Measurements from ENCODE around the gene ITPR2.
"Not testable (repeated sequence)": the region's sequence is repeated elsewhere in the genome, so short reads cannot be mapped to it uniquely, and the experiment has no call there.

ITPR2 gene

DNA sequence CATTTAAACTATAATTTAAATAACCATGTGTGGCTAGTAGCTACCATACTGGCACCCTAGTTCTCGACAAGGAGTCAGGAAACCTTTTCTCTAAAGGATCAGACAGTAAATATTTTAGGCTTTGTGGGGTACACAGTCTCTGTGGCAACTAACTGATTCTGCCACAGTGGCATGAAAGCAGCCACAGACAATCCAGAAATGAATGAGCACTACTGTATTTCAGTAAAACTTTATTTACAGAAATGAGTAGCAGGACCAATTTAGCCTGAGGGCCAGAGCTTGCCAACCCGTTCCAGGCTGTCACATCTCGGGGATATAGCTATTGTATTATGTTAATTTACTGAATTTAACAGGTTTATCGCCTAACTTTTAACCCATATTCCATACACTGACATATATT lies 278.7 kb downstream of the ITPR2 start:
- no peak for DNase-seq

DNA sequence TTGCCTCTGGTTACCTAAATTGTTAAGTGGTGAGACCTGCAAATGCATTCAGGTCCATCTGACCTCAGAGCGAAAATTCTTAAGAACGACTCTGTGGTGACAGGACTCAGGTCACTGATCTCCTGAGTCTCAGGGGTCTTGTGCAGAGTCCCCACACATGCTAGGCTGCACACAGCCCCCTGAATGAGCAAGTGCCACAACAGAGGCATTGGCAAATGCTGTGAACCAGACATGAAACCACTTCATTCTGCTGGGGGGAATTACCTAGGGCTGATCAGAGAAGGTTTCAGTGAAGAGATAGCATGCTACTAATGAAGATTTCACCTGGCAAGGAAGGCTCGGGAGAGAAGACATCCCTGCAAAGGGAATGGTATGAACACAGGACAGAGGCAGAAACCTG lies 281.6 kb downstream of the ITPR2 start:
- no peak for DNase-seq

DNA sequence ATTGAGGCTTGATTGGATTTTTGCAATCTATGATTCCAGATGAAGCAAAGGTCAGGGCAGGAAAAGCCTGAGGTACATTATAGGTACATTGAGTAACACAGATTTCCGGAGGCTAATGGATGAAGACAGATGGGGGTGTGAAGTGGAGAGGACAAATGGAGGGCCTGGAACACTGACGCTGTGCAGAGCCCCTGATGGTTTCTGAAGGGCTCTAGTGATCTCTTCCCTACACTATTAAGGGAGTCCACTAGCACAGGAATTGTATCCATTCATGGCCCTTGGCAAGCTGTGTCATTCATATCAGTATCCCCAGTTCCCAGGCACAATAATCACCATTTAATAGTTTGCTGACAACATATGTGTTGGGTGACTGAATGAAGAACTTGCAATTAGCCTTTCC lies 284.8 kb downstream of the ITPR2 start:
- DNase-seq, result no peak

DNA sequence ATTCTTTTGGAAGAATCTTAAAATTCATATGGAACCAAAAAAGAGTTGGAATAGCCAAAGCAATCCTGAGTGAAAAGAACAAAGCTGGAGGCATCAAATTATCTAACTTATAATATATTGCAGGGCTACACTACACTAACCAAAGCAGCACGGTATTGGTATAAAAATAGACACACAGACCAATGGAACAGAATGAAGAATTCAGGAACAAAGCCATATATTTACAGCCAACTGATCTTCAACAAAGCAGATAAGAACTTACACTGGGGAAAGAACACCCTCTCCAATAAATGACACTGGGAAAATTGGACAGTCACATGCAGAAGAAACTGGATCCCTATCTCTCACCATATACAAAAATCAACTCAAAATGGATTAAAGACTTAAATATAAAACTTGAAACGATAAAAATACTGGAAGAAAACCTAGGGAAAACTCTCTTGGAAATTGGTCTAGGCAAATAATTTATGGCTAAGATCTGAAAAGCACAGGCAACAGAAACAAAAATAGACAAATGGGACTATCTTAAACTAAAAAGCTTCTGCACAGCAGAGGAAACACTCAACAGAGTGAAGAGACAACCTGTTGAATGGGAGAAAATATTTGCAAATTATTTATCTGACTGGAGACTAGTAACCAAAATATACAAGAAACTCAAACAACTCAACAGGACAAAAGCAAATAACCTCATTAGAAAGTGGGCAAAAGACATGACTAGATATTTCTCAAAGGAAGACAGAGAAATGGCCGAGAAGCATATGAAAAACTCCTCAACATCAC lies 286.3 kb downstream of the ITPR2 start:
- DNase-seq, result no peak

DNA sequence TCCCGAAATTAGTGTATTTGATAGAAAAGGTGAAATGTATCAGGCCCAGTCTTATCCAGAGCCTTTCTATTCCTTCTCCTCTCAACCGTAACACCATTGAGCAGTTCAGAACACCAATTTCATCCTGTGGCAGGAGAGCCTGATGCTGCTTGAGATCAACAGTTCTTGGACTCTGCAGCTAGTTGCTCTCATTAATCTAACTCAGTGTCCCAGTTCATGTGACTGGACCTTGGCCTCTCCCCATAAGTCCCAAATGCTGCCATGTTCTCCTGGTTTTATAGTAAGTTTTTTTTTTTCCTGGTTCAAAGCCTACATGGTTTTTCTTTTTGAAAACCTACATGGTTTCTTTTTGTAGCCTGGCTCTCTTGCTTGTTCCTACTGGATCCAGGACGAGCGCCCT lies 293.9 kb downstream of the ITPR2 start:
- no peak for DNase-seq

DNA sequence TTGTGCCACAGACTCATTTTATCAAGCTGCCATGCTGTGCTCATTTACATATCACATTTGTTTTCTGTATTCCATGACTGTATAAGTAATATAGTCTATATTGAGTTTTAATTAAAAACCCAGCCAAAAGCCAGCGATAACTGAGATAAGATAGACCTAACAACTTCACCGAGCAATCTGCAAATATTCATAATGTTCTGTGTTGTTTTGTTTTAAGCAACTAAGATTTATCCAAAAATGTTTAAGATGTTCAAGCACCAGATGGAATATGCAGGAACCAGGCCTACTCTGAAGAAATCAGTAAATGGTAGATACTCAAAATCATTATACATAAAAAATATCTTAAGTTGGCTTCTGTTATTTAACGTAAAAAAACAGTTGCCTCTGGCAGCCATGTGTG lies 295.3 kb downstream of the ITPR2 start:
- no peak for DNase-seq

DNA sequence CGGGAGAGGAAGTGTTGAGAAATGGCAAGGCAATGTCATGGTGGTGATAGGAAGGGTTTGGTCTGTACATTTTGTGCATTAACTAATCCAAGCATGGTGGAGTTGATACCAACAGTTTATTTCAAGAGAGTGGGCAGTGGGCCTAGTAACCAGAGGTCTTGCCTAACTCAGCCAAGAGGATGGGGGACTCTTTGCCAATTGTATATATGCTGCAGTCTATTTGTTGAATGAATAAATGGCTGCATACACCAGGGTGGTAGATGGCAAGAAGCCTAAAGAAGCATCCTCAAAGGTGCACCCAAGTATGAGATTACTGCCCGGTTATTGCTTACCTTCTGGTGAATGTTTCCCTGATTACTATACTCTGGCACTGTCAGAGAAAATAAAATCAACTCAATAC lies 295.9 kb downstream of the ITPR2 start:
- no peak for DNase-seq

DNA sequence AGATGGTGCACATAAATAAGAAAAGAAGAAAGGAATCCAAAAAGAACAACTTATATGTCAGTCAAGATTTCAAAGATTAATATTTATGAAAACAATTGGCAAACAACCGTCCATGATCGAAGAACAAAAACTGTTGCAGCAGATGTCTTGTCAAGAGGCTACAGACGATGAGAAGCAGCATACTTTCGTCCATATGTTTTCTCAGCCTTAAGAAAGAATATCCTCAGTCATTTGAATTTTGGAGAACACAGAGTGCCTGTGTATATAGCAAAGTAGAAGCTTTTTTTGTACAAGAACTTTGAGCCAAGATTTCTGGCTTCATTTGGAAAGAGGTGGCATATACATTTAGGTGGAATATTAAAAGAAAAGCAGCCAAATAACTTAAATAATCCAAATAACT lies 297.2 kb downstream of the ITPR2 start:
- DNase-seq, result no peak

DNA sequence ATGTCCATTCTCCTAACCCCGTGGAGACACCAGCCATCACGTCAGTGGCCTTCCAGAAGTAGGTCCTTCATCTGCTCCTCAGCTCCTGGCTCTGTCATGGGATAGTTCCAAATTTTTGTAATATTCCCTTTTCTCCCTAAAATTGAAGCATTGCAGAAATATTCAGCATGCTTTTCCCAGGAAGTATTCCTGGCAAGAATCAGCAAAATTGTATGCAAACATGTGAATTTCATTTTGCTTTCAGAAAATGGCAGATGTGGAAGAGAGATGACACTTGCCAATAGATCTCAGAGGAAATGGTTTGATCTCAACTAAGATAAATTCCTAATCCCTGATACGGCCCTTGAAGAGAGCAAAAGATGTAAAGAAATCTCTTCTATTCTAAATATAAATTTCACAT lies 298.9 kb downstream of the ITPR2 start:
- DNase-seq, result no peak

DNA sequence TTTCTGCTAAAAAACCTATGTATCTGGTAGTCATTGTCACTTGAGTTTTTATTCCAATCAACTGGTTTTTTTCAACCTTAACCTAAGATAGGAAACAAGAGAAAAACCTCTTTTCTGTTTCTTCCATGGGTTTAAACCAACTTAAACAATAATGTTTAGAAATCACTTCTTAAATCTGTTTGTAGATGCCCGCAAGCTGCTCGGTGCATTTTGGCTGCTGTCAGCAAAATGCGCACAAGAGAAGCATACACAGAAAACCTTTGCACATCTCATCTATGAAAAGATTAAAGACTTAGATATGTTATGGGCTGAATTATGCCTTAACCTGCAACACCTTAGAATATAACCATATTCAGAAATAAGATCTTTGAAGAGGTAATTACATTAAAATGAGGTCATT lies 299.8 kb downstream of the ITPR2 start:
- no peak for DNase-seq

DNA sequence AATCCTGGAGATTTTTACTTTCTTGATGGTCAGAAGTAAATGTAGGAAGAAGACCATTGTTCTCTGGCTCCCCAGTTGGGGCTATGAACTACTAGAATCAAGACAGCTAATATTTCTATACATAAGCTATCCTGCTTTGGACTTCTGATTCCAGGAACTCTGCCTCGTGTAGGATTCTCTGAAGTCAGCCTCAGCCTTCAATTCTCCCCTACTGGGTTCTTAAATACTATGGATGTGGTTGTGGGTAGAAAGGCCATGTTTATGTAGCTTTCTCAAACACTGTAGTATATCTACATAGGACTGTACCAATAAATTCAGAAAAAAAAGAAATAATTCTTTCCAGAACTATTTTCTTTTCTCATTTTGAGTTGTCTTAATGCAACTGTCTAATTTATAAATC lies 302.5 kb downstream of the ITPR2 start:
- no peak for DNase-seq

DNA sequence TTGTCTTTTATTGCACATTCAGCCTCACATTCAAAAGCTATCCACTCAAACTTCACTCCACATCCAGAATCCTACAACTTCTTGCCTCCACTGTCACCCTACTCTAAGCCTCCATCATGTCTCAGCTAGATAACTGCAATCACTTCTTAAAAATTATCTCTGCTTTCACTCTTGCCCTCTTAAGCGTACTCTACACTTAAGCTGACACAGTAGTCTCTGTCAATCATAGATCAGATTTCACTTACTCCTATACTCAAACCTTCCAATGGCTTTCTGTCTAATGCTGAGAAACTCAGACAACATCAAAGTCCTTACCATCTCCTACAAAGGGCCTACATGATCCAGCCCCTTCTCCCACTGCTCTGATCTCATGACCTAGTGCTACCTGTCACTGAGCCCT lies 304.1 kb downstream of the ITPR2 start:
- DNase-seq, result no peak

DNA sequence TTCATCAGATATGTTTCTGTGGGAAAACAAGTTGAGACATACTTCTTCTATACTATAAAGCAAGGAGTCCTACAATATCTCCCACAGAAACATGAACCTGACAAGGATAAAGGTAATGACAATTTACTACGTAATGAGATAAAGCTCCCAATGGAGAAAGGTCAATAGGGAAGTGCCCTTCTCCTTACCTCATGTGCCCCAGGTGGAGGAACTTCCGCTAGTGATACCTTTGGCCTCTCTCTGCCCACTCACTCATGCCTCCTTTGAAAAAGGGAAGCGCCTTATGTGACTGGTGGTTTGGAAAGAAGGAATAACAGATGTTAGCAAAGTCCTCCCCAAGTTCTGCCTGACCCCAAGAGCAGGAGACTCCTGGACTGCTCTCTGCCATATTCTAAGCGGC lies 305.3 kb downstream of the ITPR2 start:
- no peak for DNase-seq

DNA sequence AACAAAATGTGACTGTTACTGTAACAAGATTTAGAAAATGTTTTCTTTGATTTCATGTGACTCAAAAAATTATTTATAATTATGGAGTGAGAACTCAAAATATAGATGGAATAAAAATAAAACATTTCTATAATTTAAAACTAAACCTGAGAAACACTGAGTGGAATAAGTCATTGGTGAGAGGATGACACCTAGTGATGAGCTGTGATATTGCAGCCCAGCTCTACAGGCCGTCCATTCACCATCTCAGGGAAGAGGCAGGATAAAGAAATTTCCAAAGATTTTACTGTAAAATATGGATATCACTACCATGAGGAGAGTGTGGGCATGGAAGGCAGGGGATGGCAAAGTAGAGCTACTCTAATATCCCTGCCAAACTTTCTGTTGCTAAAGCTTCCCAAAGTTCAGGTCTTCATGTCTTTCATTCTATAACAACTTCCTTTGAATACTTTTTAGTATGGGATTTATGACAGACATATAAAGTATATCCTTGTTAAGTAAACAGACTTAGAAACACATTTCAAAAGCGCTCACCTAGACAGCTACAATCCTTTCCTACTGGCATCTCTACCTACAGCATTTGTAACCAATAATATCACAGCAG lies 308.0 kb downstream of the ITPR2 start:
- no peak for DNase-seq

DNA sequence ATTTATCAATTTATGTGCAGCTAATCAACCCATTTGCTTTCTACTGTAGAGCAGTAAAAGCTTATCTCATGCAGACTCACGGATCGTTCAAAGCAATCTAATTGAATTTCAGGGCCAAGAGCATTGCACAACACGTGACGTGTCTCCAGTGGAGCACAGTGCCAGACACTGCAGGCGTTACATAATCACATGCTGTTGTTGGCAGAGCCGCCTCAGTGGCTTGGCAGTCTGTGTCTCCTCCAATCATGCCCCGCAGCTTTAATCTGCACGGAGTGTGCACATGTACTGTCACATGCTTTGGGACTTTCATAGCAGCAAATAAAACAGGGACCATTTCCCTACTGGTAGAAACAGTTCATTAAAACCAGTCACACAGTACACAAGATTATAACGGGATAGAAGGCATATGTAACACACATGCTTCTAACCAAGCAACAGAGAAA lies 309.3 kb downstream of the ITPR2 start:
- DNase-seq, result no peak

DNA sequence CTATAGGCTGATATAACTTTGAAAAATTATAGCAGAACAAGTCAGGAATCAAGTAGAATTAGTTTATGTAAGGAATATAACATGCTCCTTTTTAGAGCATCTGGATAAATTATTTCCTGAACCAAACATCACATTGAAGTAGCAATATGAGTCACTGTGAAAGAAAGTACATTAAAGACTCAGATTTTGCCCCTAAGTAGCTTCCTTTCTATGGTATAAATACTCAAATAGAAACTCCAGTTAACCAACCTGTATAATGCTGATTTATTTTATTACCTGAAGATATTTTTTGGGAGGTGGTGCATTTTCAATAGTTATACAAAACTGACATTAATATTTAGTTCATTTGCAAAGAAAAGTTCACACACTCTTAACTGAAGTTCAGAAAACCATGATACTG lies 312.1 kb downstream of the ITPR2 start:
- DNase-seq, result no peak

DNA sequence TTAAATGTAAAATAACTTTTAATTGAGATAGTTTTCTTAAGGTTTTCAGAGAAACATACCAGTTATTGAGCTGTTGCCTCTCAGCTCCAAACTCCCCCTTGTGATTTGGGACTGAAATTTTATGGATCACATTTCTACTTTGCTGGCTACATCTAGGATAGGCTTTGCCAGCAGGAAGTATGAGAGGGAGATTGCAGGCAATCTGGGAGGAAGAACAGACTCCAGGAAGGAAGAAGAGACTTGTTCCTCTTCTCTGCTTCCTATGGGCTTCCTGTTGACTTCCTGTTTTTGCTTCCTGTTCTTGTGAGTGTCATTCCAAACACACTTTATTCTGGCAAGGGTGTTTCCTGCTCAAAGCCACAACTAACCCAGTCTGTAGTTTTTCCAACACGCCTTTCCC lies 312.9 kb downstream of the ITPR2 start:
- DNase-seq, result no peak

DNA sequence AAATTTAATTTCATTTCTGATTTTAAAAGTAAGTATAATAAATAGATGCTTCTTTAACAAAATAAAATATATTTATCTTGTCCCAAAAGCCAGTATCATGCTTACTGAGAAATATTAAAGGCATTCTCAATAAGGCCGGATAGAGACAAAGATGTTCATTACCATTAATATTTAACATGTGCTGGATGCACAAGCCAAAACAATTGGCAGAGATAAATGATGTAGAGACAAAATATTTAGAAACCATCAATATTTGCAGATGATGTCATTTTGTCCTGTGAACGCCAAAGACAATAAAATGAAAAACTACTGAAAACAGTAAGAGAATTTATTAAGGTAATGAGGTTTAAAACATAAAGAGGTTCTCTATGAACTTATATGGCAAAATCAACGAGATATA lies 313.5 kb downstream of the ITPR2 start:
- DNase-seq, result no peak

DNA sequence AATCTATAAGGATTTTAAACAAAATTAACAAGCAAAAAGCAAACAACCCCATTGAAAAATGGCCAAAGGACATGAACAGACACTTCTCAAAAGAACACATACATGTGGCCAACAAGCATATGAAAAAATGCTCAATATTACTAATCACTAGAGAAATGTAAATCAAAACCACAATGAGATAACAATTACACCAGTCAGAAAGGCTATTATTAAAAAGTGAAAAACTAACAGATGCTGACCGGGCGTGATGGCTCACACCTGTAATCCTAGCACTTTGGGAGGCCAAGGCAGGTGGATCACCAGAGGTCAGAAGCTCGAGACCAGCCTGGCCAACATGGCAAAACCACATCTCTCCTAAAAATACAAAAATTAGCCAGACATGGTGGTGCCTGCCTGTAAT lies 315.7 kb downstream of the ITPR2 start:
- DNase-seq, result not testable (repeated sequence)

DNA sequence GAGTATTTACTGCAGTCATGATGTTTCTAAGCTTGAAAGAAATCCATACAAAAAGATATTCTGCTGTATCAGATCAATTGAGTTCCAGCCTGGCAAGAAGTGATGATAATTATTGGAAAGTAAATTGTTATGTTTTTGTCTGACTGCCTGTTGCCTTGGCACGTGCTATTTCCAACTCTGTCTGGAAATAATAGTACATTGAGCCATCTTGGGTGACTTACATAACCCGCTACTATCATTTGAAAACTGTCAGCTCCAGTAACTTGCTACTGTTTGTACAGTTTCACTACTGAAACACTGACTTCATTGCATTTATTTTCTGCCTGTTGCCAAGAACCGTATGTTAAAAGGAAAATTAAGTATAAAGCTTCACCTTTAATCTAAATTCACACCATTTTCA lies 318.6 kb downstream of the ITPR2 start:
- no peak for DNase-seq

DNA sequence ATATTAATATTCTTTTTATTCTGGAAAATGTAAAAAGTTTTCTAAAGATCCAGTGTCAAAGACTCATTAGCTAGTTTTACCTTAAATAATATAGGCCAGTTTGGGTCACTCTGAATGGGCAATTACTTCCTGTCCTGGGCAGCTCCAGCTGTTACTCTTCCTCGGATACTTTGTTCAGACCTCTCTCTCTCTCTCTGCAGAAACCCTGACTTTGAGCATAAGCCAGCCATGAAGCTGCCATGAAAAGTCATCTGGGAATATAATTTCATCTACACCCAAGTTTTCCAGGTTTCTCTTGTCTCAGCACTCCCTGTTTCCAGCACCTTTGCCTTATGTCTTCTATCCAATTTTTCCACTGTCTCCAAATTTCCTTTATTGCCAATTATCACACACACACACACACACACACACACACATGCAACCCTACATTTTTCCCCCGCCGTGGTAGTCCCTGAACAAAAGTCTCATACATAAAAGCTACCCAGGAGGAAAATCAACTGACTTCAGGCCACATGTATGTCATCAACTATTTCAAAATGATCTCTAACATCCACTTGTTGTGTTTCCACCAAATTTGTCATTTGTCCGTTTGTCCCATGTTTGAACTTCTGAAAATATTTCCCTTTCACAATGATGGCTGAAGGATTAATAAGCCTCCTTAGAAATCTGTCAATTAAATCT lies 319.5 kb downstream of the ITPR2 start:
- DNase-seq, result no peak

DNA sequence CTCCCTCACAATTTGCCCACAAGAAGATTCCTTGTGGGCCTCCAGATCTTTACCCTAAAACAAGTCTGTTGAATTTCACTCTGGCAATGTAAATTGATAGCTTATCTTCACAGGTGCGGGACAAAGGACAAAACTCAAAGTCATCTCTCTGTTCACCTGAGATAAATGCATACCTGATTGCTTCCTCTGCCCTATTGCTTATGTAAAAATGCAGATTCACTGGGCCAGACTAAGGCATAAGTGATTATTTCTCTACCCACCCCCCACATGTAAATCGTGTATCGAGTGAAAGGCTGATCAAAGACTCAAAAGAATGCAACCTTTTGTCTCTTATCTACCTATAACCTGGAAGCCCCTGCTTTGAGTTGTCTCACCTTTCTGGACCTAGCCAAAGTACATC lies 320.8 kb downstream of the ITPR2 start:
- no peak for DNase-seq

DNA sequence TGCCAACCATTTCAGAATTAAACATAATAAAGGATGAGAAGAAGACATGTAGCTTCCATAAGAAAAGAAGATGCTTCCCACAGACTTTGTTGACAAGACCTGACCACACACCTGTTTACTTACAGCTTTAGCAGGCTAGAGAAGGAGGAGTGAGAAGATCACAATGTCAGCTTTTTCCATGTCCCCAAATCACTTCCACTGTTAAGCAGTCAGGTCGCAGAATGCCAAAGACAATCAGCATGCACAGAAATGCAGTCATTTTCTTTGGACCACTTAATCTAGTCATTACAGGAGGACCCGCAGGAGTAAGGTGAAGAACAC lies 322.7 kb downstream of the ITPR2 start:
- no peak for DNase-seq

DNA sequence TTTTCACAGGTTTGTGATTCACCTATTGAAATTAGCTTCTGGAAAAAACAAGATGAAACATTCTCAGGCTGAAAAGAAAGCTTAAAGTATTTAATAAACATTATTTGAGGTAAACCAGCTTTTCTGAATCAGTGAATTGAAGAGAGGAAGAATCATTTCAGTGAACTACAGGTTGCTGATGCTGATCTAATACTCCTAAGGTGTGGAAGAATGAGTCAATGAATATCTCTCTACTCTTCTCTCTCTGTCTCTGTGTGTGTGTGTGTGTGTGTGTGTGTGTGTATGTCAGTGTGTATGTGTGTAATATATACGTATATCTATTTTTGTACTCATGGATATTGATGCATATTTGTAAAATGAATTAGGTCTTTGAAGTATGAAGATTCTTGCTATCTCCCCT lies 325.4 kb downstream of the ITPR2 start:
- DNase-seq, result no peak
